ENCODE measurements around the gene LCN9. TPM values are rescaled to one million over a fixed set of nuclear protein-coding genes. Genes with fewer than 3 reads are reported as not detected.
"Not testable (repeated sequence)": the region's sequence is repeated elsewhere in the genome, so short reads cannot be mapped to it uniquely, and the experiment has no call there.

Gene LCN9
- total RNA-seq, 2 experiments from 2014 or later, result not detected

DNA sequence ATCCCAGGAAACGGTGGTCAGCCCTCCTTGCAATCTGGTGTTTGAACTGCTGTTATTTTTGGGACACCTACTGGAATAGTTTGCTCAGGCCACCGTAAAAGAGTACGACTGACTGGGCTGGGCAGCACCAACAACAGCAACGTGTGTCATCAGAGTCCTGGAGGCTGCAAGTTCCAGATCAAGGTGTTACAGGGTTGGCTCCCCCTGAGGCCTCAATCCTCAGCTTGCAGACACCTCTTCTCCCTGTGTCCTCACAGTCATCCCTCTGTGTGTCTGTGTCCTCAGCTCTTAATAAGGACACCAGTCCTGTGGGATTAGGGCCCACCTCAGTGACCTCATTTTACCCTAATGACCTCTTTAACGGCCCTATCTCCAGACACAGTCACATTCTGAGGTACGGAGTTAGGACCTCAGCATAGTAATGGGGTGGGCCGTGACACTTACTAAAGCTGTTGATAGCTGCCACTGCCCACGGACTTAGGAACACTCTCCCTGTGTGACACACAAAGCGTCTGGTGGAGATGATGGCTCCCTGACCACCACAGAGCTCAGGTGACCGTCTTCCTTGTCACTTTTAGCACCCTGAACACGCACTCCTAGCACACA is 40.6 kb upstream of the LCN9 start:
- CTCF ChIA-PET, result interaction anchor here (0.6 to 0.7 kb wide), 2 partner anchors 27 to 36 kb away, joined by 3 read pairs; no protein-coding TSS in a partner anchor

DNA sequence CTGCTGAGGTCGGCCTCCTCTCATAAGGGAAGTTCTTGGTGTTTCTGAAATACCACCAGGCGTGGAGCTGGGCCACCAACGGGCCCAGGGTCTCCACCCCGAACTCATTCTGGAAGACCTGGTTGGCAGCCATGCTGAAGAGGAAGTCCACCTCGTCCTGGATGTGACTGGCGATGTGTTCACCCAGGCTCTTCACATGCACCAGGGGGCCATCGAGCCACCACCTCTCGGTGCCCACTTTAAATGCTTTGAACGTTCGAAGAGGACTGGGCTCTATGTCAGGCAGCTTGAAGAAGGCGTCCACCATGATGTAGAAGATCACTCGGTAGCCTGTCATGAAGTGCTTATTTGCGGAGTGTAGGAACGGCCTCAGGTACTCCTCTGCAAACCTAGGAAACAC is 38.8 kb upstream of the LCN9 start:
- DNase-seq, result no peak
- CTCF ChIA-PET, result interaction anchor here (0.9 kb wide), 1 partner anchor 21 kb away, joined by 3 read pairs; no protein-coding TSS in a partner anchor
- Mint-ChIP-seq H3K9me3 (peaks cover 17% of the 10 kb centered on the region), H3K27me3 (ENCODE audit: low read depth) (peaks cover 5% of the 10 kb centered on the region), H3K4me1 (ENCODE audit: low read depth) (no peaks in the 10 kb centered on the region), H3K4me3 (no peak overlapping the region), H3K36me3 (ENCODE audit: low read depth) (no peaks in the 10 kb centered on the region), H3K27ac (no peak overlapping the region)
- intact Hi-C loops (cut with micrococcal nuclease), result no loop called here

More for the DNA sequence above, 40.6 kb upstream of the LCN9 start:
- DNase-seq, result no peak
- intact Hi-C loops (cut with micrococcal nuclease), result no loop called here
- H3K4me1 Mint-ChIP-seq (ENCODE audit: low read depth), result no peaks in the 10 kb centered on the region
- H3K27ac Mint-ChIP-seq, result no peak overlapping the region
- H3K36me3 Mint-ChIP-seq (ENCODE audit: low read depth), result no peaks in the 10 kb centered on the region
- H3K27me3 Mint-ChIP-seq (ENCODE audit: low read depth), result peaks cover 5% of the 10 kb centered on the region
- peaks cover 10% of the 10 kb centered on the region for H3K9me3 Mint-ChIP-seq
- no peak overlapping the region for H3K4me3 Mint-ChIP-seq

DNA sequence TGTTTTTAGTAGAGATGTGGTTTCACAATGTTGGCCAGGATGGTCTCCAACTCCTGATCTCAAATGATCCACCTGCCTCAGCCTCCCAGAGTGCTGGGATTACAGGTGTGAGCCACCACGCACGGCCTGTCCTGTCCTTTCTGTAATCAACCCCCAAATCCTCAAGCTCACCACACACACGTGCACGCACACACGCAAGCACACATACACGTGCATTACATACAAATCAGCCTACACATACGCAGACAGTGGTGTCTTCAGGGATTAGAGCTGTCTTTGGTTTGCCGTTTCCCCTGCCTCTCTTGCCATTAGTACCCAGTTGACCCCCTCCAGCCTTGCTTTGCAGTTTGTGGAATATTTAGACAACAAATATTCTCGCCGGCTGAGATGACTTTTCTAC is 30.3 kb upstream of the LCN9 start:
- Mint-ChIP-seq H3K27ac (no peak overlapping the region), H3K27me3 (ENCODE audit: low read depth) (peaks cover 24% of the 10 kb centered on the region), H3K4me1 (ENCODE audit: low read depth) (no peaks in the 10 kb centered on the region), H3K4me3 (no peak overlapping the region), H3K9me3 (peaks cover 9% of the 10 kb centered on the region), H3K36me3 (ENCODE audit: low read depth) (no peaks in the 10 kb centered on the region)
- intact Hi-C loops (cut with micrococcal nuclease), result no loop called here
- DNase-seq, result no peak
- CTCF ChIA-PET, result no interaction called here

DNA sequence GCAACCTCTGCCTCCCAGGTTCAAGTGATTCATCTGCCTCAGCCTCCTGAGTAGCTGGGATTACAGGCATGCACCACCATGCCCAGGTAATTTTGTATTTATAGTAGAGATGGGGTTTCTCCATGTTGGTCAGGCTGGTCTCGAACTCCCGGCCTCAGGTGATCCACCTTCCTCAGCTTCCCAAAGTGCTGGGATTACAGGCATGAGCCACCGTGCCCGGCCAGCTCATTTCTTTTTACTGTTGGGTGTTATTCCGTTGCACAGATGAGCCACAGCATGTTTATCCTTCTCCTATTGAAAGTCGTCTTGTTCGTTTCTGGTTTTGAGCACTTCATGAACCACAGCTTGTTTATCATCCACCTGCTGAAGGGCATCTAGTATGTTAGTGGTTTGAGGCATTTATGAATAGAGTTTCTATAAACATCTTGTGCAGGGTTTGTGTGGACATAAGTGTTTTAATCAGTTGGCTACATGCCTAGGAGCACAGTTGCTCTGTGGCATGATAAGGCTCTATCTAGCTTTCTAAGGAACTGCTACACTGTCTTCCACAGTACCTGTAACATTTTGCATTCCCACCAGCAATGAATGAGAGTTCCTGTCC is 26.1 kb upstream of the LCN9 start:
- H3K4me1 Mint-ChIP-seq (ENCODE audit: low read depth); H3K9me3 Mint-ChIP-seq; CTCF ChIA-PET; intact Hi-C loops (cut with micrococcal nuclease); H3K36me3 Mint-ChIP-seq (ENCODE audit: low read depth); H3K4me3 Mint-ChIP-seq; DNase-seq; H3K27ac Mint-ChIP-seq: not testable (repeated sequence)
- H3K27me3 Mint-ChIP-seq (ENCODE audit: low read depth), result peaks cover 32% of the 10 kb centered on the region

DNA sequence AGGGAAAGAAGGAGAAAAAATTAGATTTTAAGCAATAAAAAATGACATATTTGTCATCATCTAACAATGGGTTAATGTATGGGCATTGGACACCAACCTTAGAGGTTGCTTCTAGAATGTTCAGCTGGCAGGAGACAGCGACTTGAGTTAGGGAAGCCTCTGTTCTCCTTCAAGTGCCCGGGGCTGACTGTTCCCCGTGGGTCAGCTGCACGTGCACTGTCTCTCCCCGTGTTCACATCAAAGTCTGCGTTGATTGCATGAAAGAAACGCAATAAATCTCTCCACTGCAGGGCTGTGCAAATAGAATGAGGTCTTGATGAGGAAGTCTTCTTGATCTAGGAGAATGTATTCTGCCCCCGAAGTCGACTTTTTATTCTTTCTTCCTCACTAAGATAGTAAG is 23.9 kb upstream of the LCN9 start, which contains the start of gene GLT6D1:
GLT6D1 (minus strand) TSS at position 345 of the 400 bp plus-strand sequence. CDS start 353 bp downstream, outside the sequence.
- no peaks in the 10 kb centered on the region for H3K4me1 Mint-ChIP-seq (ENCODE audit: low read depth)
- CTCF ChIA-PET, result no interaction called here
- peaks cover 5% of the 10 kb centered on the region for H3K9me3 Mint-ChIP-seq
- H3K36me3 Mint-ChIP-seq (ENCODE audit: low read depth), result no peaks in the 10 kb centered on the region
- peaks cover 34% of the 10 kb centered on the region for H3K27me3 Mint-ChIP-seq (ENCODE audit: low read depth)
- DNase-seq, result no peak
- intact Hi-C loops (cut with micrococcal nuclease), result no loop called here
- no peak within 1 kb of the TSS for H3K4me3 Mint-ChIP-seq
- H3K27ac Mint-ChIP-seq, result no peak within 1 kb of the TSS

DNA sequence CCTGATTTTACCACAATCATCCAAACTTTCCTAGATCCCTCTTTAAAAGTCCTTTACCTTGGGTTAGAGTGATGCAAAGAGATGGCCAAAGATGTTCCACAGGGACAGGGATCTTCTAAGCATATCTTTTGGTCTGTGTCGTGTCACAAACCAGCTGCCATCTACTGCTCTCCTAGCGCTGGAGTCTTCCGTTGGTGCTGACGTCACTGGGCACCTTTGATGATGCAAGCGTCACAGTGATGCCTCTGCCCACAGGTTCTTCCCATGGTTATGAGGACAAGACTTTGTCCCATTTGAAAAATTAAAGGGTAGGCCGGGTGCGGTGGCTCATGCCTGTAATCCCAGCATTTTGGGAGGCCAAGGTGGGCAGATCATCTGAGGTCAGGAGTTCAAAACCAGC is 22.1 kb upstream of the LCN9 start:
- DNase-seq, result no peak
- no peaks in the 10 kb centered on the region for H3K4me1 Mint-ChIP-seq (ENCODE audit: low read depth)
- H3K36me3 Mint-ChIP-seq (ENCODE audit: low read depth), result peaks cover 4% of the 10 kb centered on the region
- H3K9me3 Mint-ChIP-seq, result peaks cover 19% of the 10 kb centered on the region
- intact Hi-C loops (cut with micrococcal nuclease), result no loop called here
- H3K27me3 Mint-ChIP-seq (ENCODE audit: low read depth), result peaks cover 35% of the 10 kb centered on the region
- H3K4me3 Mint-ChIP-seq, result no peak overlapping the region
- H3K27ac Mint-ChIP-seq, result no peak overlapping the region
- CTCF ChIA-PET, result no interaction called here

DNA sequence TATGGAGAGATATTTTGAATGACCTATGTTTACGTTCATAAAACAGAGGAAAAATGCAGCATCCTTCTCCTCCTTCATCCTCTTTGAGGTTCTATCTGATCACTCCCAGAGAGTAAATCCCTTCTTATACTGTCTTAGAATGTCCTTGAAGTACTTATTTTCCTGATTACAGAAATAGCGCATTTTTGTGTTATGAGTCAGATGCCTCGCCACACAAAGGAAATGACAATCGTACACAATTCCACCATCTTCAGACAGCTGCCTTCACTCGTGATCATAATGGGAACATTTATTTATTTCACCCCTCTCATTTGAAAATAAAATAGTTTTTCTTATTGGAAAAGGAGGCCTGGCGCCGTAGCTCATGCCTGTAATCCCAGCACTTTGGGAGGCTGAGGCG is 21.4 kb upstream of the LCN9 start:
- Mint-ChIP-seq H3K27ac (no peak overlapping the region), H3K9me3 (peaks cover 24% of the 10 kb centered on the region), H3K27me3 (ENCODE audit: low read depth) (peaks cover 31% of the 10 kb centered on the region), H3K4me3 (no peak overlapping the region), H3K4me1 (ENCODE audit: low read depth) (no peaks in the 10 kb centered on the region), H3K36me3 (ENCODE audit: low read depth) (peaks cover 4% of the 10 kb centered on the region)
- intact Hi-C loops (cut with micrococcal nuclease), result no loop called here
- CTCF ChIA-PET, result no interaction called here
- no peak for DNase-seq

DNA sequence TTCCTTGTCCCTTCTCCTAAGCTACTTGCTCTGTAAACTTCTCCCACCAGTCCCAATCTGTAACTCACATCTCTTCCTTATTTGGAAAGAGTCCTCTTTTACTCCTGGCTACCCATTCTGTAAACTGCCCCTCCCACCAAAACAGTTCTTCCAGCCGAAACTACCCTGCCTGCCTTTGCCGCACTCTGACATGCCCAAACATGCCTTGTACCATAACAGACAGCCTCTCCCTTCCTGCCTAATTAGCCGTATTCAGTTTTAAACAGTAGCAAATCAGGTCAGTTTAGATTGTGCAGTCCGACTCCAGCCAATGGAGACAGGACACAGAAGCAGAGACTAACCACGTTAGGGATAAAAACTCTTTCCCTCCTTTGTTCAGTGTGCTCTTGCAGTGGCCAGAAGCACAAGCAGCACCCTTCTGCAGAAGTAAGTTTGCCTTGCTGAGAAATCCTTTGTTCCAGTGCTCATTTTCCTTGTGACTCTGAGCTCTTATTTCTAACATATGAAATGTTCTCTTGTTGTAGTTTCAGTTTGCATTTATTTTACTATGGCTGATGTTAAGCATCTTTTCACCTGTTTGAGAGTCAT is 18.4 kb upstream of the LCN9 start:
- CTCF ChIA-PET, result interaction anchor here (0.6 kb wide), 1 partner anchor 67 kb away, joined by 3 read pairs; no protein-coding TSS in a partner anchor
- peaks cover 20% of the 10 kb centered on the region for H3K27me3 Mint-ChIP-seq (ENCODE audit: low read depth)
- no peaks in the 10 kb centered on the region for H3K4me1 Mint-ChIP-seq (ENCODE audit: low read depth)
- H3K36me3 Mint-ChIP-seq (ENCODE audit: low read depth), result peaks cover 6% of the 10 kb centered on the region
- no peak overlapping the region for H3K27ac Mint-ChIP-seq
- DNase-seq, result no peak
- intact Hi-C loops (cut with micrococcal nuclease), result no loop called here
- peaks cover 46% of the 10 kb centered on the region for H3K9me3 Mint-ChIP-seq
- H3K4me3 Mint-ChIP-seq, result no peak overlapping the region

DNA sequence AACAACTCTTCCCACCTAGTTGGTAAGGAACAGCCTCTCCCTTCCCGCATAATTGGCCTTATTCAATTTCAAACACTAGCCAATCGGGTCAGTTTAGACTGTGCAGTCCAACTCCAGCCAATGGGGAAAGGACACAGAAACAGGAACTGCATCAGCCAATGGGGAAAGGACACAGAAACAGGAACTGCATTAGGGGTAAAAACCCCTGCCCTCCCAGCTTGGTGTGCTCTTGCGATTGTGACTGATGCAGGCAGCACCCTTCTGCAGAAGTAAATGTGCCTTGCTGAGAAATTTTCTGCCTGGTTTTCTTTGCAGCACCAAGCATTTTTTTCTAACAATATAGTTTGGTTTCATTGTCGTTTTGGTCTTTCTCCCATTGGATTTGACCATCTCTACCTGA is 15.2 kb upstream of the LCN9 start:
- intact Hi-C loops (cut with micrococcal nuclease), result no loop called here
- CTCF ChIA-PET, result no interaction called here
- Mint-ChIP-seq H3K27ac (no peak overlapping the region), H3K36me3 (ENCODE audit: low read depth) (peaks cover 6% of the 10 kb centered on the region), H3K4me3 (no peak overlapping the region), H3K27me3 (ENCODE audit: low read depth) (peaks cover 13% of the 10 kb centered on the region), H3K9me3 (peaks cover 53% of the 10 kb centered on the region), H3K4me1 (ENCODE audit: low read depth) (no peaks in the 10 kb centered on the region)
- DNase-seq, result no peak

DNA sequence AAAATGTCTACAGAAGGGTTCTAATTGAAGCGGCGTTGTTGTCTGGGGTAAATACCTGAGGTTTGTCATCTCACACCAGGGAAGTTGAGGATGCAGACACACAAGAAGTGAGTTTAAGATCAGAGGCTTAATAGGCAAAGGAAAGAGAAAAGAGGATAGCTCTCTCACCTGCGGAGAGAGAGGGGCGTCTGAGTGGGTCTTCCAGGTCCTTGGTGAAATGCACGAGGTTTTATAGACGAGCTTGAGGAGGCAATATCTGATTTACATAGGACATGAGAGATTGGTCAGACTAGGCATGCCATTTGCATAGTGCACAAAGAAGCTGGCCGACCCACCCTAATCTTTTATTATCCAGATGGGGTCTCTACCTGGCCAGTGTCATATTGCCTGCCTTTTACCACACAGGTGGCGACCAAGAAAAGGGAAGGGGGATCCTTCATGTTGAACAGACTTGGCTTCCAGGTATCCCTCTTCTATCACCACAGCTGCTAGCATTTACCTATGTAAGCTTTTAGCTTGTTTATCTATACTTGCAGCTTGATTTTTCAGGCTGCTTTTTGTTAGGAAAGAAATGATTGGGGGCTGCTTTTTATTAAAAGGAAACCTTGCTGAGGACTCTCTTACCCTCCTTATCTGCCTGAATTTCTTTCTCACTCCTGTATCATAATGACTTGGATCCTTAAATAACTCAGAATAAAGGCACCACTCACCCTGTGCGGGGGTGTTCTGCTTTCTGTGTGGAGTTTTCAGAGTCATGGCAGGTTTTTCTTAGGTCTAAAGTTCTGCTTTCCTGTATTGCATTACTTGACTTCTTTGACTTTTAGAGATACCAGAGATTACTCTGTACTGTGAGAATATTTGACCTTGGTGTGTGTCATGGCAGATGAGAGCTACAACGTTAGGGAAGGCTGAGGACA is 14.4 kb upstream of the LCN9 start:
- CTCF ChIA-PET, result no interaction called here
- Mint-ChIP-seq H3K4me3 (no peak overlapping the region), H3K27ac (no peak overlapping the region), H3K27me3 (ENCODE audit: low read depth) (peaks cover 11% of the 10 kb centered on the region), H3K9me3 (peaks cover 47% of the 10 kb centered on the region), H3K36me3 (ENCODE audit: low read depth) (peaks cover 6% of the 10 kb centered on the region), H3K4me1 (ENCODE audit: low read depth) (no peaks in the 10 kb centered on the region)
- no peak for DNase-seq
- intact Hi-C loops (cut with micrococcal nuclease), result no loop called here

DNA sequence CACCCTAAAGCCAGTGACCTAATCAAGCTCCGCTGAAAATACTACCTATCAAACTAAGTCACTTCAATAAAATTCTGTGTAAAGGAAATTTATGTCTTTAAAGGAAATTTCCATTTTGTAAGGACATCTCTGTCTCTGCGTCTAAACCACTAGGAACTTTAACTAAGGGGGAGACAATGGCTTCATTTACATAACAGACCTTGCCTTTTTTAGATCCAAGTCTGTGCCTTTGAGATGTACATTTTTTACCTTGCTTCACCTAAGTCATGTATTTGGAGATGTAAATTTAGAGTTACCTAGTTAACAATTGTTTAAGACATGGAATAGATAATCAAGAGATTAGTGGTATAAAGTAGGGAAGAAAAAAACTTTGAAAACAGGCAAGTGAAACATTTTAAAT is 13.6 kb upstream of the LCN9 start:
- H3K36me3 Mint-ChIP-seq (ENCODE audit: low read depth), result peaks cover 6% of the 10 kb centered on the region
- peaks cover 45% of the 10 kb centered on the region for H3K9me3 Mint-ChIP-seq
- H3K27ac Mint-ChIP-seq, result no peak overlapping the region
- no peak for DNase-seq
- CTCF ChIA-PET, result no interaction called here
- no peaks in the 10 kb centered on the region for H3K4me1 Mint-ChIP-seq (ENCODE audit: low read depth)
- peaks cover 11% of the 10 kb centered on the region for H3K27me3 Mint-ChIP-seq (ENCODE audit: low read depth)
- H3K4me3 Mint-ChIP-seq, result no peak overlapping the region
- intact Hi-C loops (cut with micrococcal nuclease), result no loop called here

DNA sequence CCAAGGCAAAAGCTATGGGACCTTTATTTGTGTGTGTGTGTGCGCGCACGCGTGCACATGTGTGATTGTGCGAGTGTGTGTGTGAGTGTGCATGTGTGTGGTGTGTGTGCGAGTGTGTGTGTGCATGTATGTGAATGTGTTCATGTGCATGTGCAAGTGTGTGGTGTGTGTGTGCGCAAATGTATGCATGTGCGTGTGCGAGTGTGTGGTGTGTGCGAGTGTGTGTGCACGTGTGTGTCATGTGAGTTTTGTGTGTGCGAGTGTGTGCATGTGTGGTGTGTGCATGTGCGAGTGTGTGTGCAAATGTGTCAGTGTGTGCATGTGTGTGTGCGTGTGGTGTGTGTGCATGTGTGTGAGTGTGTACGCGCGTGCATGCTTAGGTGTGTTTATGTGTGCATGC is 12.7 kb upstream of the LCN9 start:
- peaks cover 4% of the 10 kb centered on the region for H3K36me3 Mint-ChIP-seq (ENCODE audit: low read depth)
- H3K4me1 Mint-ChIP-seq (ENCODE audit: low read depth), result no peaks in the 10 kb centered on the region
- DNase-seq, result no peak
- no peak overlapping the region for H3K4me3 Mint-ChIP-seq
- intact Hi-C loops (cut with micrococcal nuclease), result no loop called here
- peaks cover 2% of the 10 kb centered on the region for H3K27me3 Mint-ChIP-seq (ENCODE audit: low read depth)
- peaks cover 36% of the 10 kb centered on the region for H3K9me3 Mint-ChIP-seq
- CTCF ChIA-PET, result no interaction called here
- H3K27ac Mint-ChIP-seq, result no peak overlapping the region
